ENCODE data around the gene FBXW9. TPM values are rescaled to one million over a fixed set of nuclear protein-coding genes. Genes with fewer than 3 reads are reported as not detected.

The FBXW9 gene
- total RNA-seq, 4 donors from 2014 or later = 9.6 to 13.4 (median 11.9) TPM

DNA sequence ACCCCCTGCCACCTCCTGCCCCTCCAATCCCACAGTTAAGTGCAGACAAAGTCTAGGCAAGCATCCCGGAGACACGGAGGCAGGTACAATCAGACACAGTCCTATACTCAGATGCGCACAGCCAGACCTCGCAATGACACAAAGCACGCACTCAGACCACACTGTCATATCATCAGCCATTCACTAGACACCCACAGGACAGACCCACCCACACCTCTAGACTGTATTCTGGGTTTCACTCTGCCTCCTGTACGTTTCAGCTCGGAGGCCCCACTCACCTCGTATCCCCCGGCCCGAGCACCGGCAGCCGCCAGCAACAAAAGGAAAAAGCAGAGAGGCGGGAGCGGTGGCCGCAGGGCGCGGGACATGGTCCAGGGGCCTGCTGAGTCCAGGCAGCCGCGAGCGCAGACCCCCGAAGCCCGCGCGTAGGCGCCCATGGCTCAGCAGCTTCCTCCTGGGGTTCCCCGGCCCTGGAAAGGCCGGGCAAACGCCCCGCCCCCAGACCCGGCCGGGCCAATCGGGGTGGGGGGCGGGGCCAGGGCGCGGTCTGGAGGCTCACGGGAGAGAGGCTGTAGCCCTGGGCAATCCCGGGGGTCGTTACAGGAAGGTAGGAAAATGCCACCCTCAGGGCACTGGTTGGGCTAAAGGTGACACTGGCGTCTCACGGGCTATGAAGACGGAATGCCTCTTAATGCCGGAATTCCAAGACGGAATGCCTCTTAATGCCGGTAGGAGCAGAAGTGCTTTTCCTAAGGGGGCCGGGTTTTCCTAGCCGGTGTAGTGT is 30.0 kb downstream of the FBXW9 start, which contains the start of the genes MAN2B1 and WDR83:
TSS of gene MAN2B1 (minus strand) at position 478 of the 784 bp plus-strand sequence. CDS start at position 437, 41 bp downstream.
TSS of gene WDR83 (plus strand) at position 543 of the 784 bp plus-strand sequence. CDS start 2,984 bp downstream, outside the sequence.
- peaks cover 0 to 48% (median 21%) of the 10 kb centered on the region in 3 donors for H3K36me3 ChIP-seq
- 0 to 4% methylated on average over 7 to 8 of the region's 46 CpGs for WGBS, 2 donors
- H3K9me3 ChIP-seq = no peaks in the 10 kb centered on the region
- peaks cover 30 to 61% (median 38%) of the 10 kb centered on the region in 3 donors for H3K4me1 ChIP-seq
- intact Hi-C loops (cut with DNase I) = no loop called here
- H3K27me3 ChIP-seq = no peaks in the 10 kb centered on the region
- H3K27ac ChIP-seq = peak within 1 kb of the TSS; percentile 80 to 86 (median 82)
- no peak for DNase-seq
- H3K4me3 ChIP-seq = peak within 1 kb of the TSS; percentile 70 to 93 (median 76)
- TF ChIP-seq, protein P1, sequence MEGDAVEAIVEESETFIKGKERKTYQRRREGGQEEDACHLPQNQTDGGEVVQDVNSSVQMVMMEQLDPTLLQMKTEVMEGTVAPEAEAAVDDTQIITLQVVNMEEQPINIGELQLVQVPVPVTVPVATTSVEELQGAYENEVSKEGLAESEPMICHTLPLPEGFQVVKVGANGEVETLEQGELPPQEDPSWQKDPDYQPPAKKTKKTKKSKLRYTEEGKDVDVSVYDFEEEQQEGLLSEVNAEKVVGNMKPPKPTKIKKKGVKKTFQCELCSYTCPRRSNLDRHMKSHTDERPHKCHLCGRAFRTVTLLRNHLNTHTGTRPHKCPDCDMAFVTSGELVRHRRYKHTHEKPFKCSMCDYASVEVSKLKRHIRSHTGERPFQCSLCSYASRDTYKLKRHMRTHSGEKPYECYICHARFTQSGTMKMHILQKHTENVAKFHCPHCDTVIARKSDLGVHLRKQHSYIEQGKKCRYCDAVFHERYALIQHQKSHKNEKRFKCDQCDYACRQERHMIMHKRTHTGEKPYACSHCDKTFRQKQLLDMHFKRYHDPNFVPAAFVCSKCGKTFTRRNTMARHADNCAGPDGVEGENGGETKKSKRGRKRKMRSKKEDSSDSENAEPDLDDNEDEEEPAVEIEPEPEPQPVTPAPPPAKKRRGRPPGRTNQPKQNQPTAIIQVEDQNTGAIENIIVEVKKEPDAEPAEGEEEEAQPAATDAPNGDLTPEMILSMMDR (IDR thresholded peaks at IDR 0.05) = peak in 1 of 6 experiments; percentile 12
- peak in 2 of 4 donors; percentile 21 to 34 for TF ChIP-seq POLR2A (IDR thresholded peaks at IDR 0.05)

GRCh38 chr19:12665671-12666264 is 30.7 kb downstream of the FBXW9 start:
- intact Hi-C loops (cut with DNase I) = no loop called here
- peak overlapping the region in 3 of 4 donors; percentile 80 to 86 (median 83) for H3K27ac ChIP-seq
- WGBS, 2 donors = 18 to 22% methylated on average over 7 to 10 of the region's 12 CpGs
- no peaks in the 10 kb centered on the region for H3K9me3 ChIP-seq
- TF ChIP-seq, protein P1 (IDR thresholded peaks at IDR 0.05) = no peak
- no peaks in the 10 kb centered on the region for H3K27me3 ChIP-seq
- peaks cover 28 to 57% (median 35%) of the 10 kb centered on the region in 3 donors for H3K4me1 ChIP-seq
- peaks cover 0 to 55% (median 26%) of the 10 kb centered on the region in 3 donors for H3K36me3 ChIP-seq
- DNase-seq = no peak
- H3K4me3 ChIP-seq = peak overlapping the region; percentile 70 to 93 (median 76)

GRCh38 chr19:12665281-12665573 is 31.2 kb downstream of the FBXW9 start:
- Histone ChIP-seq H3K4me3 (peak overlapping the region in 2 of 4 donors; percentile 80 to 93), H3K27ac (peak overlapping the region in 2 of 4 donors; percentile 20 to 83), H3K9me3 (no peaks in the 10 kb centered on the region), H3K36me3 (peaks cover 0 to 60% (median 26%) of the 10 kb centered on the region in 3 donors), H3K4me1 (peaks cover 22 to 52% (median 30%) of the 10 kb centered on the region in 3 donors), H3K27me3 (no peaks in the 10 kb centered on the region)
- TF ChIP-seq, protein P1 (IDR thresholded peaks at IDR 0.05) = no peak
- TF ChIP-seq POLR2A (IDR thresholded peaks at IDR 0.05) = no peak
- intact Hi-C loops (cut with DNase I) = no loop called here
- WGBS, 2 donors = 74 to 78% methylated on average over 9 to 10 of the region's 10 CpGs
- DNase-seq = peak; percentile 51

- H3K9me3 ChIP-seq = no peaks in the 10 kb centered on the region
- H3K27me3 ChIP-seq = no peaks in the 10 kb centered on the region
- intact Hi-C loops (cut with DNase I) = no loop called here
- H3K4me3 ChIP-seq = no peak overlapping the region
- 75 to 84% methylated on average over 13 to 19 of the region's 29 CpGs for WGBS, 2 donors
- peaks cover 19 to 48% (median 28%) of the 10 kb centered on the region in 3 donors for H3K4me1 ChIP-seq
- TF ChIP-seq, protein P1 (IDR thresholded peaks at IDR 0.05) = no peak
- no peak for TF ChIP-seq POLR2A (IDR thresholded peaks at IDR 0.05)
- peaks cover 0 to 66% (median 26%) of the 10 kb centered on the region in 3 donors for H3K36me3 ChIP-seq
- no peak overlapping the region for H3K27ac ChIP-seq
- DNase-seq = no peak
These were observed 31.8 kb downstream of the FBXW9 start for GRCh38 chr19:12664406-12665280.
